ENCODE data around the gene USP37. TPM values are rescaled to one million over a fixed set of nuclear protein-coding genes. Genes with fewer than 3 reads are reported as not detected.
A peak's percentile ranks its signal among the peaks of the same experiment; 100 is the strongest.

USP37 gene
- total RNA-seq, 1 donor from 2014 or later: 6.4 TPM

DNA sequence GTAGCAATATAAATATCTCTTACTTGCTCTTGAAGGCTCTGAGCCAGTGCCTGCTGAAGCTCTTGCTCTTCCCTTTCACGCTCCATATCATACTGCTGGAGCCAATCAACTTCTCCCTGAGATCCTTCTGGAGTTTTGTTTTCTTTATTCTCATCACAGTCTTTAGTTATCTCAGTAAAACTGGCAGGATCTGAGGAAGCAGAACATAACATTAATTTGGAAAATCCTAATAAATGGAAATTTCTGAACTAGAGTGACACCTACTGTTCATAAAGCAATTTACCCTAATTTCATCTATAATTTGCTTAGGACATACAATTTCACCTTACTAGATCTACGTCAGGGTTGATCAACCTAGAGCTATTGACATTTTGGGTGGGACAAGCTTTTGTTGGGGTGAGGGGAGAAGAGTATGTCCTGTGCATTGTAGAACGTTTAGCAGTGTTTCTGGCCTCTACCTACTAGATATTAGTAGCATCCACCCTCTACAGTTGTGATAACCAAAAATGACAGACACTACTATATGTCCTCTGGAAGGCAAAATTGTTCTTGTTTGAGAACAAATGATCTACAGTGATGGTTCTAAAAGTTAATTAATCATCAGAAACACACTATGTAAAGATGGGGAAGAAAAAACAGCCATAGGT, 102.0 kb downstream of the USP37 start:
- Histone ChIP-seq H2AFZ (ENCODE audit: low read depth, low read length) (no peak overlapping the region), H3K9me3 (ENCODE audit: insufficient read depth, low read depth, low read length) (no peaks in the 10 kb centered on the region), H3K79me2 (ENCODE audit: insufficient read depth, low read length) (no peaks in the 10 kb centered on the region), H3K4me1 (ENCODE audit: insufficient read depth, low read length) (no peaks in the 10 kb centered on the region), H3K36me3 (ENCODE audit: insufficient read depth, low read length) (peaks cover 2% of the 10 kb centered on the region), H3K27me3 (ENCODE audit: insufficient read depth, low read length) (no peaks in the 10 kb centered on the region), H3K27ac (ENCODE audit: low read depth, low read length) (no peak overlapping the region), H3K4me2 (ENCODE audit: low read length) (no peak overlapping the region), H3K4me3 (ENCODE audit: insufficient read depth, low read depth, low read length) (no peak overlapping the region), H3K9ac (ENCODE audit: low read length) (no peak overlapping the region), H4K20me1 (ENCODE audit: insufficient read depth, low read length) (no peaks in the 10 kb centered on the region)
- no peaks in the 10 kb centered on the region for H3K9me3 Mint-ChIP-seq (ENCODE audit: unreplicated experiment)
- no peak overlapping the region for H3K27ac Mint-ChIP-seq (ENCODE audit: unreplicated experiment)
- H3K36me3 Mint-ChIP-seq (ENCODE audit: low read depth, unreplicated experiment): peaks cover 6% of the 10 kb centered on the region
- DNase-seq (ENCODE audit: low read depth): peak; percentile 8
- FAIRE-seq: no peak
- TF ChIP-seq, protein P1, sequence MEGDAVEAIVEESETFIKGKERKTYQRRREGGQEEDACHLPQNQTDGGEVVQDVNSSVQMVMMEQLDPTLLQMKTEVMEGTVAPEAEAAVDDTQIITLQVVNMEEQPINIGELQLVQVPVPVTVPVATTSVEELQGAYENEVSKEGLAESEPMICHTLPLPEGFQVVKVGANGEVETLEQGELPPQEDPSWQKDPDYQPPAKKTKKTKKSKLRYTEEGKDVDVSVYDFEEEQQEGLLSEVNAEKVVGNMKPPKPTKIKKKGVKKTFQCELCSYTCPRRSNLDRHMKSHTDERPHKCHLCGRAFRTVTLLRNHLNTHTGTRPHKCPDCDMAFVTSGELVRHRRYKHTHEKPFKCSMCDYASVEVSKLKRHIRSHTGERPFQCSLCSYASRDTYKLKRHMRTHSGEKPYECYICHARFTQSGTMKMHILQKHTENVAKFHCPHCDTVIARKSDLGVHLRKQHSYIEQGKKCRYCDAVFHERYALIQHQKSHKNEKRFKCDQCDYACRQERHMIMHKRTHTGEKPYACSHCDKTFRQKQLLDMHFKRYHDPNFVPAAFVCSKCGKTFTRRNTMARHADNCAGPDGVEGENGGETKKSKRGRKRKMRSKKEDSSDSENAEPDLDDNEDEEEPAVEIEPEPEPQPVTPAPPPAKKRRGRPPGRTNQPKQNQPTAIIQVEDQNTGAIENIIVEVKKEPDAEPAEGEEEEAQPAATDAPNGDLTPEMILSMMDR (IDR thresholded peaks at IDR 0.05; ENCODE audit: insufficient read depth, low read depth, low read length): peak; percentile 42
- no peak for TF ChIP-seq EZH2 (IDR thresholded peaks at IDR 0.05; ENCODE audit: insufficient read depth, low read length)
- no peaks in the 10 kb centered on the region for H3K27me3 Mint-ChIP-seq (ENCODE audit: low read depth, unreplicated experiment)
- H3K4me1 Mint-ChIP-seq (ENCODE audit: low read depth, unreplicated experiment): no peaks in the 10 kb centered on the region
- no peak overlapping the region for H3K4me3 Mint-ChIP-seq (ENCODE audit: unreplicated experiment)

DNA sequence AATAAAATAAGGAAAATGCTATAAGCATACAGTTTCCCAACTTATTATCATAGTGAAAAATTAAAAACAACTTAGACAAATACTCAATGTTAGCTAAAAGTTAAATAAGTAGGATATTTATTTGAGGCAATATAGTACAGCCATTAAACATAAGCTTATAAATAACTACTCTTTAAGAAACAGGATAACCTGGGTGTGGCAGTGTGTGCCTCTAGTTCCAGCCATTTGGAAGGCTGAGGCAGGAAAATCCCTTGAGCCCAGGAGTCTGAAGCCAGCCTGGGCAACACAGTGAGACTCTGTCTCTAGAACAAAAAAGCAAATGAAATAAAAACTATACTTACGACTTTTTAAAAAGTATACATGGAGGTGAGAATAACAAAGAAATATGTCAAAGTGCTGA, 109.6 kb downstream of the USP37 start:
- H3K9ac ChIP-seq (ENCODE audit: low read length): no peak overlapping the region

DNA sequence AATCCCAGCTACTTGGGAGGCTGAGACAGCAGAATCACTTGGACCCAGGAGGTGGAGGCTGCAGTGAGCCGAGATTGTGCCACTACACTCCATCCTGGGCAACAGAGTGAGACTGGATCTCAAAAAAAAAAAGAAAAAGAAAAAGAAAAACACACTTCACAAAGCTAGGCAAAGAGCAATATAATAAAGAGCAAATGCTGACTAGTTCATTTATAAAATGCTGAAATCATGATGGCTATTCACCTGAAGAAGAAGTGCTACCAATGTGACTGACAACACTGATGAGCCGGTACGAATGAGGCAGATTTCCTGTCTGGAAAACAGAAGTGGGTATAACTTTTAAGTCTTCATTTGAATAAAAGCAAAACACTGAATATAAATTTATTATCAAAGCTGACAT, 111.3 kb downstream of the USP37 start:
- Mint-ChIP-seq H3K4me1 (ENCODE audit: low read depth, unreplicated experiment) (no peaks in the 10 kb centered on the region), H3K27me3 (ENCODE audit: low read depth, unreplicated experiment) (no peaks in the 10 kb centered on the region)

More for the DNA sequence above, 109.6 kb downstream of the USP37 start:
- Mint-ChIP-seq H3K27me3 (ENCODE audit: low read depth, unreplicated experiment) (no peaks in the 10 kb centered on the region), H3K4me1 (ENCODE audit: low read depth, unreplicated experiment) (no peaks in the 10 kb centered on the region), H3K4me3 (ENCODE audit: unreplicated experiment) (peak overlapping the region; percentile 50), H3K36me3 (ENCODE audit: low read depth, unreplicated experiment) (peaks cover 4% of the 10 kb centered on the region), H3K27ac (ENCODE audit: unreplicated experiment) (no peak overlapping the region), H3K9me3 (ENCODE audit: unreplicated experiment) (no peaks in the 10 kb centered on the region)
- FAIRE-seq (no peak), DNase-seq (ENCODE audit: low read depth) (no peak)
- Histone ChIP-seq H3K4me2 (ENCODE audit: low read length) (no peak overlapping the region), H3K27me3 (ENCODE audit: insufficient read depth, low read length) (no peaks in the 10 kb centered on the region), H3K27ac (ENCODE audit: low read depth, low read length) (no peak overlapping the region), H3K79me2 (ENCODE audit: insufficient read depth, low read length) (no peaks in the 10 kb centered on the region), H2AFZ (ENCODE audit: low read depth, low read length) (no peak overlapping the region), H3K4me3 (ENCODE audit: insufficient read depth, low read depth, low read length) (no peak overlapping the region), H4K20me1 (ENCODE audit: insufficient read depth, low read length) (no peaks in the 10 kb centered on the region), H3K36me3 (ENCODE audit: insufficient read depth, low read length) (peaks cover 12% of the 10 kb centered on the region), H3K4me1 (ENCODE audit: insufficient read depth, low read length) (no peaks in the 10 kb centered on the region), H3K9me3 (ENCODE audit: insufficient read depth, low read depth, low read length) (no peaks in the 10 kb centered on the region)
- TF ChIP-seq EZH2 (IDR thresholded peaks at IDR 0.05; ENCODE audit: insufficient read depth, low read length): no peak
- TF ChIP-seq, protein P1 (IDR thresholded peaks at IDR 0.05; ENCODE audit: insufficient read depth, low read depth, low read length): no peak

More for the DNA sequence above, 111.3 kb downstream of the USP37 start:
- Histone ChIP-seq H2AFZ (ENCODE audit: low read depth, low read length) (no peak overlapping the region), H3K4me1 (ENCODE audit: insufficient read depth, low read length) (no peaks in the 10 kb centered on the region), H3K9me3 (ENCODE audit: insufficient read depth, low read depth, low read length) (no peaks in the 10 kb centered on the region), H3K79me2 (ENCODE audit: insufficient read depth, low read length) (no peaks in the 10 kb centered on the region), H3K27ac (ENCODE audit: low read depth, low read length) (no peak overlapping the region), H3K9ac (ENCODE audit: low read length) (no peak overlapping the region), H3K4me3 (ENCODE audit: insufficient read depth, low read depth, low read length) (no peak overlapping the region), H3K36me3 (ENCODE audit: insufficient read depth, low read length) (peaks cover 12% of the 10 kb centered on the region), H3K27me3 (ENCODE audit: insufficient read depth, low read length) (no peaks in the 10 kb centered on the region), H3K4me2 (ENCODE audit: low read length) (no peak overlapping the region), H4K20me1 (ENCODE audit: insufficient read depth, low read length) (no peaks in the 10 kb centered on the region)
- H3K4me3 Mint-ChIP-seq (ENCODE audit: unreplicated experiment): no peak overlapping the region
- H3K36me3 Mint-ChIP-seq (ENCODE audit: low read depth, unreplicated experiment): no peaks in the 10 kb centered on the region
- no peak for DNase-seq (ENCODE audit: low read depth)
- TF ChIP-seq EZH2 (IDR thresholded peaks at IDR 0.05; ENCODE audit: insufficient read depth, low read length): no peak
- TF ChIP-seq, protein P1 (IDR thresholded peaks at IDR 0.05; ENCODE audit: insufficient read depth, low read depth, low read length): no peak
- H3K27ac Mint-ChIP-seq (ENCODE audit: unreplicated experiment): no peak overlapping the region
- no peaks in the 10 kb centered on the region for H3K9me3 Mint-ChIP-seq (ENCODE audit: unreplicated experiment)
- no peak for FAIRE-seq
